ENCODE data around the gene LONP2.
"Not testable (repeated sequence)": the region's sequence is repeated elsewhere in the genome, so short reads cannot be mapped to it uniquely, and the experiment has no call there.

The LONP2 gene

GRCh38 chr16:48235556-48236136 lies 8.5 kb upstream of the LONP2 start:
- no peak for DNase-seq (ENCODE audit: extremely low read depth in 1 of 2, low read depth in 1 of 2)

GRCh38 chr16:48236286-48236685 lies 7.8 kb upstream of the LONP2 start:
- no peak for DNase-seq (ENCODE audit: extremely low read depth in 1 of 2, low read depth in 1 of 2)

GRCh38 chr16:48240147-48240546 lies 4.0 kb upstream of the LONP2 start:
- DNase-seq (ENCODE audit: extremely low read depth in 1 of 2, low read depth in 1 of 2), result not testable (repeated sequence)

- DNase-seq (ENCODE audit: extremely low read depth in 1 of 2, low read depth in 1 of 2), result no peak
These were observed 729 bp downstream of the LONP2 start for GRCh38 chr16:48244863-48245195.

GRCh38 chr16:48246066-48246465 lies 2.0 kb downstream of the LONP2 start:
- DNase-seq (ENCODE audit: extremely low read depth in 1 of 2, low read depth in 1 of 2), result no peak

GRCh38 chr16:48247311-48247710 lies 3.2 kb downstream of the LONP2 start, which contains the start of gene ABCC11:
Gene ABCC11, minus strand, starts transcription at chr16:48247539. Its CDS starts 15,618 bp downstream, at chr16:48231921.
- DNase-seq (ENCODE audit: extremely low read depth in 1 of 2, low read depth in 1 of 2), result no peak

- DNase-seq (ENCODE audit: extremely low read depth in 1 of 2, low read depth in 1 of 2), result no peak
These were observed 6.6 kb downstream of the LONP2 start for GRCh38 chr16:48250520-48251278.

- DNase-seq (ENCODE audit: extremely low read depth in 1 of 2, low read depth in 1 of 2), result no peak
These were observed 7.9 kb downstream of the LONP2 start for GRCh38 chr16:48252013-48252412.

- DNase-seq (ENCODE audit: extremely low read depth in 1 of 2, low read depth in 1 of 2), result no peak
These were observed 12.6 kb downstream of the LONP2 start for GRCh38 chr16:48256579-48257177.

- no peak for DNase-seq (ENCODE audit: extremely low read depth in 1 of 2, low read depth in 1 of 2)
These were observed 17.5 kb downstream of the LONP2 start for GRCh38 chr16:48261569-48261968.

GRCh38 chr16:48262631-48263030 lies 18.5 kb downstream of the LONP2 start:
- no peak for DNase-seq (ENCODE audit: extremely low read depth in 1 of 2, low read depth in 1 of 2)

- DNase-seq (ENCODE audit: extremely low read depth in 1 of 2, low read depth in 1 of 2), result no peak
These were observed 24.9 kb downstream of the LONP2 start for GRCh38 chr16:48269011-48269410.

GRCh38 chr16:48271728-48272127 lies 27.6 kb downstream of the LONP2 start:
- no peak for DNase-seq (ENCODE audit: extremely low read depth in 1 of 2, low read depth in 1 of 2)

GRCh38 chr16:48272837-48273421 lies 28.8 kb downstream of the LONP2 start:
- no peak for DNase-seq (ENCODE audit: extremely low read depth in 1 of 2, low read depth in 1 of 2)

- no peak for DNase-seq (ENCODE audit: extremely low read depth in 1 of 2, low read depth in 1 of 2)
These were observed 30.4 kb downstream of the LONP2 start for GRCh38 chr16:48274476-48274875.

GRCh38 chr16:48276102-48276501 lies 32.0 kb downstream of the LONP2 start:
- no peak for DNase-seq (ENCODE audit: extremely low read depth in 1 of 2, low read depth in 1 of 2)

- no peak for DNase-seq (ENCODE audit: extremely low read depth in 1 of 2, low read depth in 1 of 2)
These were observed 33.1 kb downstream of the LONP2 start for GRCh38 chr16:48277158-48277557.

- no peak for DNase-seq (ENCODE audit: extremely low read depth in 1 of 2, low read depth in 1 of 2)
These were observed 35.1 kb downstream of the LONP2 start for GRCh38 chr16:48279199-48279598.

- DNase-seq (ENCODE audit: extremely low read depth in 1 of 2, low read depth in 1 of 2), result no peak
These were observed 36.4 kb downstream of the LONP2 start for GRCh38 chr16:48280546-48280945.

- no peak for DNase-seq (ENCODE audit: extremely low read depth in 1 of 2, low read depth in 1 of 2)
These were observed 38.6 kb downstream of the LONP2 start for GRCh38 chr16:48282636-48283263.

GRCh38 chr16:48284772-48285409 lies 40.8 kb downstream of the LONP2 start:
- no peak for DNase-seq (ENCODE audit: extremely low read depth in 1 of 2, low read depth in 1 of 2)
